ENCODE measurements around the gene LCP1. TPM values are rescaled to one million over a fixed set of nuclear protein-coding genes. Genes with fewer than 3 reads are reported as not detected.
"Not testable (repeated sequence)": the region's sequence is repeated elsewhere in the genome, so short reads cannot be mapped to it uniquely, and the experiment has no call there.

LCP1 gene
- total and polyA plus RNA-seq, 3 donors from 2014 or later, result 24.1 to 80.5 (median 48.7) TPM

GRCh38 chr13:46166947-46167610 is 14.9 kb downstream of the LCP1 start:
- WGBS, 2 donors, result 79 to 98% methylated on average over 3 of the region's 3 CpGs
- Histone ChIP-seq H3K4me1 (peaks cover 3% of the 10 kb centered on the region), H3K36me3 (ENCODE audit: low read depth, missing control alignments) (no peaks in the 10 kb centered on the region), H3K9me3 (no peaks in the 10 kb centered on the region), H3K4me3 (no peak overlapping the region), H3K27me3 (no peaks in the 10 kb centered on the region), H3K27ac (no peak overlapping the region)
- intact Hi-C loops (cut with DNase I; ENCODE audit: low total_unique reads), result no loop called here
- DNase-seq, result no peak
- TF ChIP-seq, protein P1, sequence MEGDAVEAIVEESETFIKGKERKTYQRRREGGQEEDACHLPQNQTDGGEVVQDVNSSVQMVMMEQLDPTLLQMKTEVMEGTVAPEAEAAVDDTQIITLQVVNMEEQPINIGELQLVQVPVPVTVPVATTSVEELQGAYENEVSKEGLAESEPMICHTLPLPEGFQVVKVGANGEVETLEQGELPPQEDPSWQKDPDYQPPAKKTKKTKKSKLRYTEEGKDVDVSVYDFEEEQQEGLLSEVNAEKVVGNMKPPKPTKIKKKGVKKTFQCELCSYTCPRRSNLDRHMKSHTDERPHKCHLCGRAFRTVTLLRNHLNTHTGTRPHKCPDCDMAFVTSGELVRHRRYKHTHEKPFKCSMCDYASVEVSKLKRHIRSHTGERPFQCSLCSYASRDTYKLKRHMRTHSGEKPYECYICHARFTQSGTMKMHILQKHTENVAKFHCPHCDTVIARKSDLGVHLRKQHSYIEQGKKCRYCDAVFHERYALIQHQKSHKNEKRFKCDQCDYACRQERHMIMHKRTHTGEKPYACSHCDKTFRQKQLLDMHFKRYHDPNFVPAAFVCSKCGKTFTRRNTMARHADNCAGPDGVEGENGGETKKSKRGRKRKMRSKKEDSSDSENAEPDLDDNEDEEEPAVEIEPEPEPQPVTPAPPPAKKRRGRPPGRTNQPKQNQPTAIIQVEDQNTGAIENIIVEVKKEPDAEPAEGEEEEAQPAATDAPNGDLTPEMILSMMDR (IDR thresholded peaks at IDR 0.05), result no peak
- TF ChIP-seq POLR2A (IDR thresholded peaks at IDR 0.05), result no peak

- Histone ChIP-seq H3K27ac (no peak overlapping the region), H3K4me1 (peaks cover 3% of the 10 kb centered on the region), H3K9me3 (no peaks in the 10 kb centered on the region), H3K36me3 (ENCODE audit: low read depth, missing control alignments) (no peaks in the 10 kb centered on the region), H3K27me3 (no peaks in the 10 kb centered on the region), H3K4me3 (no peak overlapping the region)
- DNase-seq, result no peak
- WGBS, 2 donors, result 71 to 86% methylated on average over 1 of the region's 1 CpG
- TF ChIP-seq POLR2A (IDR thresholded peaks at IDR 0.05), result no peak
- TF ChIP-seq, protein P1 (IDR thresholded peaks at IDR 0.05), result no peak
- intact Hi-C loops (cut with DNase I; ENCODE audit: low total_unique reads), result no loop called here
These were observed 15.8 kb downstream of the LCP1 start for GRCh38 chr13:46166224-46166584.

DNA sequence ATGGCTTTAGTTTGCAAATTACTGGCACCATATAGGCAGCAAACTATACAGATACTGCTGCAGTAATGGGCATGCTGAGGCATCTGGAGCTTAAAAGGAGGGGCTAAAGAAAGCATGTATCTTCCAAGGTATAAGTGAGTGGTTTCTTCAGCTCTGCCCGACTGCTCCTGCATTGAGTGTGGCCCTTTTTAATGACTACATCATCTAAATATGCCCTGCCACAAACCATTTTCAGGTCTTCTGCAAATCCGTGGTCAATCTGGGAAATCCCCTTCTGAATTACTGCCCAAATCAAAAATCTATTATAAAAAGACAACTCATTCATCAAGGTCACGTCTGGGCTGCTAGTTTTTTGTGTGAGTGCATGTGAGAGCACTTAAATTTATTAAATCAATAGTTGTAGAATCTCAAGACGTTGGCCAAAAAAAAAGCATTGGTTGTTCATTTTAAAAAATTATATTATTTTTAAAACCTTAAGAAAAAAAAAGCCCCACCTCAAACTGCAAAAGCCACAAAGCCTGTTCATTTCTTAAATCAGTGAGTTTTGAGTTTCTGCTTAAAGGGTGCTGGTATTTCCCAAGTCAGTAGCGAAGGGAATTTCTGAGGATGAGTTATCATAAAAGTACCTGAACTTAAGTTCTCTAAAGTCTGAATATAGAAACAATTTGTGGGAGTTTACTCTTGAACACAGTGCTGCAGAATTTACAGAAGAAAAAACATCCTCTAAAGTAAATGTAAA is 16.3 kb downstream of the LCP1 start:
- no peak overlapping the region for H3K4me3 ChIP-seq
- no peak for TF ChIP-seq POLR2A (IDR thresholded peaks at IDR 0.05)
- TF ChIP-seq, protein P1 (IDR thresholded peaks at IDR 0.05), result no peak
- 61 to 62% methylated on average over 5 of the region's 5 CpGs for WGBS, 2 donors
- no peak for DNase-seq
- peaks cover 3% of the 10 kb centered on the region for H3K4me1 ChIP-seq
- H3K9me3 ChIP-seq, result no peaks in the 10 kb centered on the region
- H3K27ac ChIP-seq, result no peak overlapping the region
- no peaks in the 10 kb centered on the region for H3K36me3 ChIP-seq (ENCODE audit: low read depth, missing control alignments)
- intact Hi-C loops (cut with DNase I; ENCODE audit: low total_unique reads), result no loop called here
- H3K27me3 ChIP-seq, result no peaks in the 10 kb centered on the region

DNA sequence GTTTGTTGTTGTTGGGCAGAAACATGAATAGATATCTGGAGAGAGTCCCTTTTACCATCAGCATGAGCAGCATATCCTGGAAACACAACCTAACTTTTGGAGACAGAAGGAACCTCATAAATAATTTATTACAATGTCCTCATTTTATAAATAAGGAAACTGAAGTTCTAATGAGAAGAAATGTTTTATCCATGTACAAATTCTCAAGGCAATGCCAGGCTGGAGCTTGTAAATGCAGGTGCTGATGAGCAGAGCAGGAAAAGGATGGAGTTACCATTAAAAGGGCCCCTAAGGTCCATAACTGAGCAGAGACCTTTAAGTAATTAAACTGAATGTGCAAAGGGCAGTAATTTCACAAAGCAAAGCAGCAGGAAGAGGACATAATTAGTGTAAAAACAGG is 17.3 kb downstream of the LCP1 start:
- Histone ChIP-seq H3K27ac (no peak overlapping the region), H3K27me3 (no peaks in the 10 kb centered on the region), H3K36me3 (ENCODE audit: low read depth, missing control alignments) (no peaks in the 10 kb centered on the region), H3K9me3 (no peaks in the 10 kb centered on the region), H3K4me1 (peaks cover 3% of the 10 kb centered on the region), H3K4me3 (no peak overlapping the region)
- intact Hi-C loops (cut with DNase I; ENCODE audit: low total_unique reads), result no loop called here
- DNase-seq, result no peak
- TF ChIP-seq POLR2A (IDR thresholded peaks at IDR 0.05), result no peak
- TF ChIP-seq, protein P1 (IDR thresholded peaks at IDR 0.05), result no peak

- H3K27me3 ChIP-seq; H3K36me3 ChIP-seq (ENCODE audit: low read depth, missing control alignments); DNase-seq; intact Hi-C loops (cut with DNase I; ENCODE audit: low total_unique reads); H3K4me1 ChIP-seq; H3K27ac ChIP-seq; H3K9me3 ChIP-seq: not testable (repeated sequence)
- 85 to 93% methylated on average over 4 to 33 of the region's 36 CpGs for WGBS, 2 donors
- H3K4me3 ChIP-seq, result peak overlapping the region; percentile 19 to 23
These were observed 19.2 kb downstream of the LCP1 start for GRCh38 chr13:46162741-46163140.
